HepG2 (cell line): Measurements from ENCODE around the gene EIF1. TPM values are rescaled to one million over a fixed set of nuclear protein-coding genes. Genes with fewer than 3 reads are reported as not detected.

ENCODE experiments used
- ATF1 ChIP-seq: IDR thresholded peaks from 2 replicates; pipeline ENCODE4 v1.6.1; 2016; ENCODE audit warnings: mild to moderate bottlenecking, control low read depth
- ATF4 ChIP-seq, 2 experiments: fragments of 450-650 bp in 1 of 2; sonication (generic) in 1 of 2; formaldehyde crosslinking; IDR thresholded peaks; 2 replicates each; pipeline versions ENCODE4 v1.5.0 to v1.8.0; 2020 to 2022; ENCODE audit warnings: mild to moderate bottlenecking in 1 of 2, missing genetic modification reagents in 1 of 2
- BHLHE40 ChIP-seq: IDR thresholded peaks from 2 replicates; pipeline ENCODE4 v1.6.1; 2011; ENCODE audit warnings: low read length, improper control_type of control experiment
- CAMTA2 ChIP-seq: sonication (generic); formaldehyde crosslinking; IDR thresholded peaks from 2 replicates; pipeline ENCODE4 v1.4.0; 2020; ENCODE audit warnings: mild to moderate bottlenecking, missing genetic modification reagents, borderline replicate concordance
- CENPX ChIP-seq: sonication (generic); formaldehyde crosslinking; IDR thresholded peaks from 2 replicates; pipeline ENCODE4 v1.9.0; 2021; ENCODE audit warnings: mild to moderate bottlenecking, missing genetic modification reagents, moderate library complexity
- HOXD1 ChIP-seq: sonication (generic); formaldehyde crosslinking; IDR thresholded peaks from 2 replicates; pipeline ENCODE4 v1.5.0; 2020; ENCODE audit warnings: missing genetic modification reagents
- ISL2 ChIP-seq: sonication (generic); formaldehyde crosslinking; IDR thresholded peaks from 2 replicates; pipeline ENCODE4 v1.5.0; 2020; ENCODE audit warnings: missing genetic modification reagents
- KAT2B ChIP-seq: fragments of 150-350 bp; IDR thresholded peaks from 2 replicates; pipeline ENCODE4 v1.6.1; 2014; ENCODE audit warnings: low read depth, low read length, borderline replicate concordance
- MLXIP ChIP-seq: sonication (generic); formaldehyde crosslinking; IDR thresholded peaks from 2 replicates; pipeline ENCODE4 v1.9.0; 2021; ENCODE audit warnings: missing genetic modification reagents, borderline replicate concordance
- NFIC ChIP-seq: IDR thresholded peaks from 2 replicates; pipeline ENCODE4 v1.6.1; 2012; ENCODE audit warnings: mild to moderate bottlenecking, low read length, inconsistent platforms
- NONO ChIP-seq, 2 experiments: fragments of 450-650 bp in 1 of 2; sonication (generic) in 1 of 2; formaldehyde crosslinking in 1 of 2; IDR thresholded peaks in 1 of 2; conservative IDR thresholded peaks in 1 of 2; 2 replicates each; pipeline versions ENCODE4 v1.6.1 to v1.8.0; 2017 to 2022; ENCODE audit warnings: mild to moderate bottlenecking in 1 of 2, missing genetic modification reagents in 1 of 2, moderate library complexity in 1 of 2
- POLR2AphosphoS5 ChIP-seq: IDR thresholded peaks from 2 replicates; pipeline ENCODE4 v1.6.1; 2012; ENCODE audit warnings: low read depth, low read length
- RCOR2 ChIP-seq: IDR thresholded peaks from 2 replicates; pipeline ENCODE4 v1.6.1; 2016; ENCODE audit warnings: missing biosample characterization, missing genetic modification reagents
- SMARCC2 ChIP-seq: fragments of 450-650 bp; IDR thresholded peaks from 2 replicates; pipeline ENCODE4 v1.6.1; 2017; ENCODE audit warnings: antibody characterized with exemption, mild to moderate bottlenecking
- SMC3 ChIP-seq: IDR thresholded peaks from 2 replicates; pipeline ENCODE4 v1.6.1; 2011; ENCODE audit warnings: low read length, improper control_type of control experiment
- SNAPC5 ChIP-seq: sonication (generic); formaldehyde crosslinking; IDR thresholded peaks from 2 replicates; pipeline ENCODE4 v1.8.1; 2023; ENCODE audit warnings: mild to moderate bottlenecking, missing genetic modification reagents, borderline replicate concordance
- USF2 ChIP-seq, 2 experiments: sonication (generic) in 1 of 2; formaldehyde crosslinking in 1 of 2; IDR thresholded peaks; 2 replicates each; pipeline versions ENCODE4 v1.5.1 to v1.6.1; 2011 to 2020; ENCODE audit warnings: borderline replicate concordance in 1 of 2, low read depth in 1 of 2, low read length in 1 of 2, mild to moderate bottlenecking in 1 of 2, missing genetic modification reagents in 1 of 2, moderate library complexity in 1 of 2
- ZC3H13 ChIP-seq: sonication (generic); formaldehyde crosslinking; IDR thresholded peaks from 2 replicates; pipeline ENCODE4 v1.8.1; 2023; ENCODE audit warnings: mild to moderate bottlenecking, missing genetic modification reagents, moderate library complexity
- ZNF12 ChIP-seq: sonication (generic); formaldehyde crosslinking; IDR thresholded peaks from 2 replicates; pipeline ENCODE4 v1.5.0; 2020; ENCODE audit warnings: missing genetic modification reagents
- ZNF350 ChIP-seq: sonication (generic); formaldehyde crosslinking; IDR thresholded peaks from 2 replicates; pipeline ENCODE4 v1.4.0; 2020; ENCODE audit warnings: mild to moderate bottlenecking, low read depth, missing genetic modification reagents, borderline replicate concordance
- ZNF598 ChIP-seq: sonication (generic); formaldehyde crosslinking; IDR thresholded peaks from 2 replicates; pipeline ENCODE4 v1.5.1; 2020; ENCODE audit warnings: mild to moderate bottlenecking, missing genetic modification reagents, borderline replicate concordance
- polyA plus RNA-seq, 8 experiments: library from polyadenylated mRNA; depleted of rRNA in 3 of 8; stranded (reverse) in 7 of 8; unstranded in 1 of 8; fragments of >200 nt; fragmentation: Illumina TruSeq in 4 of 8; extraction: Trizol in 4 of 8; gene quantifications; 2 replicates each; pipeline versions ENCODE4 v1.2.1 to v1.2.3, GENCODE V29; 2011 to 2016; ENCODE audit warnings: low read depth in 4 of 8, missing spikeins in 1 of 8, mixed read lengths in 1 of 8; ENCODE audit not compliant: insufficient read depth in 1 of 8
- total RNA-seq, 5 experiments: library from RNA; depleted of rRNA; stranded (reverse); fragments of >200 nt; fragmentation: Illumina TruSeq; extraction: Trizol; gene quantifications; 2 replicates each; pipeline ENCODE4 v1.2.3, GENCODE V29; 2016; ENCODE audit warnings: low read depth in 1 of 5

Gene EIF1
- total and polyA plus RNA-seq, 2 of the 13 experiments (the other 11 are each of a cell fraction or from before 2014, with no cell fraction given), result 147 to 517 TPM

- TF ChIP-seq ZNF350 (CRISPR knock-in tag), result peak; percentile 78; the same call in 1 of the 2 replicates
- TF ChIP-seq CAMTA2 (CRISPR knock-in tag), result 0 out of 2 replicates have a peak, but pooled peaks have one; percentile 3
- no peak for TF ChIP-seq NONO (IDR thresholded peaks at IDR 0.05)
- peak; percentile 2; the same call in 1 of the 2 replicates for TF ChIP-seq NONO (CRISPR knock-in tag; conservative IDR thresholded peaks at IDR 0.05)
- TF ChIP-seq ZC3H13 (CRISPR knock-in tag), result peak; percentile 40; the same call in 1 of the 2 replicates
- TF ChIP-seq USF2 (IDR thresholded peaks at IDR 0.05; ENCODE audit: low read depth, low read length), result peak; percentile 41; the same call in 1 of the 2 replicates
- TF ChIP-seq USF2 (CRISPR knock-in tag; IDR thresholded peaks at IDR 0.05; ENCODE audit: borderline replicate concordance), result peak; percentile 85; the same call in 1 of the 2 replicates
- TF ChIP-seq ATF4 (CRISPR knock-in tag; IDR thresholded peaks at IDR 0.05), result peak in 1 of 2 experiments; percentile 39; a peak in 2 of 4 replicates
- TF ChIP-seq ATF1, result peak; percentile 67; the same call in 1 of the 2 replicates
- TF ChIP-seq SMARCC2, result 0 out of 2 replicates have a peak, but pooled peaks have one; percentile 28
- TF ChIP-seq BHLHE40, result peak; percentile 4; the same call in 1 of the 2 replicates
- peak; percentile 56; the same call in 1 of the 2 replicates for TF ChIP-seq SNAPC5 (CRISPR knock-in tag)
- 0 out of 2 replicates have a peak, but pooled peaks have one; percentile 11 for TF ChIP-seq ZNF12 (CRISPR knock-in tag)
- TF ChIP-seq ZNF598, result no peak
- TF ChIP-seq POLR2AphosphoS5, result peak; percentile 3; the same call in 1 of the 2 replicates
- peak; percentile 35; the same call in 1 of the 2 replicates for TF ChIP-seq MLXIP
- 0 out of 2 replicates have a peak, but pooled peaks have one; percentile 21 for TF ChIP-seq HOXD1 (CRISPR knock-in tag)
- TF ChIP-seq ISL2 (CRISPR knock-in tag), result peak; percentile 40; the same call in 1 of the 2 replicates
- no peak for TF ChIP-seq SMC3
- TF ChIP-seq KAT2B, result 0 out of 2 replicates have a peak, but pooled peaks have one; percentile 4
- no peak for TF ChIP-seq CENPX (CRISPR knock-in tag)
- peak; percentile 76; the same call in 1 of the 2 replicates for TF ChIP-seq NFIC
- 0 out of 2 replicates have a peak, but pooled peaks have one; percentile 39 for TF ChIP-seq RCOR2 (CRISPR knock-in tag)
These were observed 1.0 kb downstream of the EIF1 start (continued) for GRCh38 chr17:41689497-41690299.
